CD8-positive, alpha-beta memory T cell (primary cell): ENCODE measurements around the gene SMIM7. TPM values are rescaled to one million over a fixed set of nuclear protein-coding genes. Genes with fewer than 3 reads are reported as not detected.
A peak's percentile ranks its signal among the peaks of the same experiment; 100 is the strongest.

Experiments used
- CTCF ChIA-PET: fragments of 350-600 bp; sonication (Branson Sonifier 250); formaldehyde crosslinking; loops from one replicate; lab custom pipeline; 2021; ENCODE audit warnings: antibody characterized with exemption; lab: Charles Lee
- POLR2A ChIA-PET: fragments of 350-600 bp; sonication (Branson Sonifier 250); formaldehyde crosslinking; loops from one replicate; lab custom pipeline; 2021; ENCODE audit warnings: antibody characterized with exemption; lab: Charles Lee
- DNase-seq, 5 donors: peaks; one replicate each; pipeline versions ENCODE4 v3.0.0 to v3.0.0-alpha.2; 2020 to 2022; ENCODE audit warnings: mixed read lengths in 1 of 5
- H3K27ac ChIP-seq: one replicate; pipeline ENCODE4 v1.7.0; 2013; ENCODE audit warnings: low read depth, mild to moderate bottlenecking, low read length, moderate library complexity
- H3K27me3 ChIP-seq: 2 replicates; pipeline ENCODE4 v1.7.0; 2013; ENCODE audit warnings: low read length, mild to moderate bottlenecking; ENCODE audit not compliant: insufficient read depth, poor library complexity, severe bottlenecking
- H3K36me3 ChIP-seq: 2 replicates; pipeline ENCODE4 v1.7.0; 2013; ENCODE audit warnings: mild to moderate bottlenecking, low read length, moderate library complexity; ENCODE audit not compliant: insufficient read depth
- H3K4me1 ChIP-seq: 2 replicates; pipeline ENCODE4 v1.7.0; 2013; ENCODE audit warnings: mild to moderate bottlenecking, low read length, moderate library complexity; ENCODE audit not compliant: insufficient read depth
- H3K4me3 ChIP-seq: 2 replicates; pipeline ENCODE4 v1.7.0; 2013; ENCODE audit warnings: mild to moderate bottlenecking, low read length
- H3K9me3 ChIP-seq: 2 replicates; pipeline ENCODE4 v1.7.0; 2013; ENCODE audit warnings: mild to moderate bottlenecking, low read length
- H3K27ac Mint-ChIP-seq, 8 donors: one replicate each; pipeline ENCODE4 v1.8.0; 2020 to 2021; ENCODE audit warnings: mixed read lengths in 8 of 8, mild to moderate bottlenecking in 6 of 8, inconsistent platforms in 3 of 8, moderate library complexity in 3 of 8
- H3K27me3 Mint-ChIP-seq, 2 donors: one replicate each; pipeline ENCODE4 v1.8.0; 2020 to 2021; ENCODE audit warnings: mixed read lengths in 2 of 2, mild to moderate bottlenecking in 1 of 2, moderate library complexity in 1 of 2
- H3K36me3 Mint-ChIP-seq, 3 donors: one replicate each; pipeline ENCODE4 v1.8.0; 2020 to 2021; ENCODE audit warnings: mixed read lengths in 3 of 3, inconsistent platforms in 1 of 3, mild to moderate bottlenecking in 1 of 3
- H3K4me1 Mint-ChIP-seq, 3 donors: one replicate each; pipeline ENCODE4 v1.8.0; 2020 to 2021; ENCODE audit warnings: mixed read lengths in 3 of 3, inconsistent platforms in 1 of 3, mild to moderate bottlenecking in 1 of 3
- H3K4me3 Mint-ChIP-seq, 7 donors: one replicate each; pipeline ENCODE4 v1.8.0; 2020 to 2021; ENCODE audit warnings: mixed read lengths in 7 of 7, mild to moderate bottlenecking in 6 of 7, moderate library complexity in 4 of 7, inconsistent platforms in 2 of 7
- H3K9me3 Mint-ChIP-seq, 5 donors: one replicate each; pipeline ENCODE4 v1.8.0; 2020 to 2022; ENCODE audit warnings: mixed read lengths in 5 of 5, mild to moderate bottlenecking in 3 of 5, moderate library complexity in 2 of 5, inconsistent platforms in 1 of 5
- polyA plus RNA-seq: library from polyadenylated mRNA; unstranded; fragments of 300-500 nt; fragmentation: Illumina TruSeq; gene quantifications from one replicate; pipeline ENCODE4 v1.2.3, GENCODE V29; 2021
- total RNA-seq, 2 experiments: library from RNA; stranded (reverse); gene quantifications; one replicate each; pipeline ENCODE4 v1.2.3, GENCODE V29; 2021

Gene SMIM7
- total and polyA plus RNA-seq, 3 experiments from 2014 or later, result 61.7 to 64.5 (median 64.5) TPM

- POLR2A ChIA-PET, result no interaction called here
- no peak for DNase-seq
- Mint-ChIP-seq H3K9me3 (no peaks in the 10 kb centered on the region), H3K36me3 (peaks cover 0 to 20% (median 2%) of the 10 kb centered on the region in 3 donors), H3K27ac (peak overlapping the region in 2 of 8 donors; percentile 20 to 42), H3K4me3 (no peak overlapping the region), H3K4me1 (peaks cover 67 to 99% (median 95%) of the 10 kb centered on the region in 3 donors), H3K27me3 (peaks cover 0 to 4% of the 10 kb centered on the region in 2 donors)
- CTCF ChIA-PET, result no interaction called here
- H3K4me3 ChIP-seq, result no peak overlapping the region
- peaks cover 50% of the 10 kb centered on the region for H3K4me1 ChIP-seq
- no peaks in the 10 kb centered on the region for H3K27me3 ChIP-seq
- H3K9me3 ChIP-seq, result no peaks in the 10 kb centered on the region
- peaks cover 8% of the 10 kb centered on the region for H3K36me3 ChIP-seq
- no peak overlapping the region for H3K27ac ChIP-seq
Observed at GRCh38 chr19:16620018-16620417, 39.9 kb downstream of the SMIM7 start.

GRCh38 chr19:16619457-16619856 is 40.5 kb downstream of the SMIM7 start:
- CTCF ChIA-PET, result no interaction called here
- Mint-ChIP-seq H3K4me1 (peaks cover 69 to 99% (median 94%) of the 10 kb centered on the region in 3 donors), H3K27ac (peak overlapping the region in 3 of 8 donors; percentile 17 to 66 (median 17))

GRCh38 chr19:16618248-16618647 is 41.7 kb downstream of the SMIM7 start:
- ChIA-PET POLR2A (no interaction called here), CTCF (interaction anchor here (1.7 kb wide), 1 partner anchor 31 kb away, joined by 6 read pairs; no protein-coding TSS in a partner anchor)
- no peaks in the 10 kb centered on the region for H3K27me3 ChIP-seq
- H3K4me3 Mint-ChIP-seq, result no peak overlapping the region
- H3K36me3 ChIP-seq, result no peaks in the 10 kb centered on the region
- H3K36me3 Mint-ChIP-seq, result peaks cover 0 to 6% (median 2%) of the 10 kb centered on the region in 3 donors
- no peak for DNase-seq
- peak overlapping the region in 4 of 8 donors; percentile 55 to 79 (median 62) for H3K27ac Mint-ChIP-seq
- H3K4me1 Mint-ChIP-seq, result peaks cover 66 to 97% (median 93%) of the 10 kb centered on the region in 3 donors
- no peaks in the 10 kb centered on the region for H3K9me3 Mint-ChIP-seq
- H3K27ac ChIP-seq, result no peak overlapping the region
- H3K4me1 ChIP-seq, result peaks cover 47% of the 10 kb centered on the region
- H3K27me3 Mint-ChIP-seq, result peaks cover 0 to 4% of the 10 kb centered on the region in 2 donors
- no peaks in the 10 kb centered on the region for H3K9me3 ChIP-seq
- H3K4me3 ChIP-seq, result no peak overlapping the region

More at GRCh38 chr19:16619457-16619856, 40.5 kb downstream of the SMIM7 start:
- no peaks in the 10 kb centered on the region for H3K9me3 ChIP-seq
- H3K27ac ChIP-seq, result no peak overlapping the region
- H3K36me3 ChIP-seq, result peaks cover 3% of the 10 kb centered on the region
- POLR2A ChIA-PET, result no interaction called here
- peaks cover 54% of the 10 kb centered on the region for H3K4me1 ChIP-seq
- no peaks in the 10 kb centered on the region for H3K9me3 Mint-ChIP-seq
- H3K36me3 Mint-ChIP-seq, result peaks cover 0 to 15% (median 2%) of the 10 kb centered on the region in 3 donors
- no peak for DNase-seq
- no peaks in the 10 kb centered on the region for H3K27me3 ChIP-seq
- H3K4me3 Mint-ChIP-seq, result peak overlapping the region in 1 of 7 donors; percentile 35
- H3K4me3 ChIP-seq, result no peak overlapping the region
- H3K27me3 Mint-ChIP-seq, result peaks cover 0 to 4% of the 10 kb centered on the region in 2 donors

- H3K4me3 Mint-ChIP-seq, result peak overlapping the region in 1 of 7 donors; percentile 19
- H3K4me1 Mint-ChIP-seq, result peaks cover 70 to 97% (median 91%) of the 10 kb centered on the region in 3 donors
- POLR2A ChIA-PET, result interaction anchor here (1.0 kb wide), 1 partner anchor 11 kb away, joined by 3 read pairs; no protein-coding TSS in a partner anchor
Observed at GRCh38 chr19:16615808-16616207, 44.1 kb downstream of the SMIM7 start.

GRCh38 chr19:16614941-16615340 is 45.0 kb downstream of the SMIM7 start:
- no peaks in the 10 kb centered on the region for H3K36me3 ChIP-seq
- H3K4me3 ChIP-seq, result no peak overlapping the region
- Mint-ChIP-seq H3K4me1 (peaks cover 68 to 93% (median 86%) of the 10 kb centered on the region in 3 donors), H3K36me3 (peaks cover 0 to 4% (median 2%) of the 10 kb centered on the region in 3 donors), H3K4me3 (peak overlapping the region in 3 of 7 donors; percentile 24 to 50 (median 37)), H3K27me3 (peaks cover 0 to 4% of the 10 kb centered on the region in 2 donors), H3K27ac (peak overlapping the region; percentile 18 to 87 (median 68)), H3K9me3 (no peaks in the 10 kb centered on the region)
- CTCF ChIA-PET, result no interaction called here
- H3K27ac ChIP-seq, result no peak overlapping the region
- DNase-seq, result no peak
- POLR2A ChIA-PET, result no interaction called here
- H3K9me3 ChIP-seq, result no peaks in the 10 kb centered on the region
- H3K4me1 ChIP-seq, result peaks cover 41% of the 10 kb centered on the region
- no peaks in the 10 kb centered on the region for H3K27me3 ChIP-seq

More at GRCh38 chr19:16615808-16616207, 44.1 kb downstream of the SMIM7 start:
- H3K27me3 Mint-ChIP-seq, result peaks cover 0 to 4% of the 10 kb centered on the region in 2 donors
- Histone ChIP-seq H3K4me3 (no peak overlapping the region), H3K36me3 (no peaks in the 10 kb centered on the region), H3K27me3 (no peaks in the 10 kb centered on the region), H3K27ac (no peak overlapping the region), H3K9me3 (no peaks in the 10 kb centered on the region), H3K4me1 (peaks cover 48% of the 10 kb centered on the region)
- H3K9me3 Mint-ChIP-seq, result no peaks in the 10 kb centered on the region
- CTCF ChIA-PET, result no interaction called here
- H3K36me3 Mint-ChIP-seq, result peaks cover 0 to 4% (median 2%) of the 10 kb centered on the region in 3 donors
- no peak for DNase-seq
- H3K27ac Mint-ChIP-seq, result peak overlapping the region in 3 of 8 donors; percentile 46 to 74 (median 56)

- Mint-ChIP-seq H3K27ac (peak overlapping the region in 5 of 8 donors; percentile 26 to 74 (median 56)), H3K9me3 (no peaks in the 10 kb centered on the region), H3K4me1 (peaks cover 60 to 88% (median 81%) of the 10 kb centered on the region in 3 donors), H3K36me3 (peaks cover 0 to 4% (median 2%) of the 10 kb centered on the region in 3 donors), H3K27me3 (peaks cover 0 to 4% of the 10 kb centered on the region in 2 donors), H3K4me3 (no peak overlapping the region)
- Histone ChIP-seq H3K9me3 (no peaks in the 10 kb centered on the region), H3K36me3 (no peaks in the 10 kb centered on the region), H3K4me1 (peaks cover 36% of the 10 kb centered on the region), H3K27me3 (no peaks in the 10 kb centered on the region), H3K4me3 (no peak overlapping the region), H3K27ac (no peak overlapping the region)
- CTCF ChIA-PET, result interaction anchor here (0.9 kb wide), 2 partner anchors 19 to 29 kb away, joined by 3 to 4 read pairs; no protein-coding TSS in a partner anchor
- POLR2A ChIA-PET, result no interaction called here
- DNase-seq, result no peak
Observed at GRCh38 chr19:16613841-16614240, 46.1 kb downstream of the SMIM7 start.

GRCh38 chr19:16612636-16613035 is 47.3 kb downstream of the SMIM7 start:
- CTCF ChIA-PET, result interaction anchor here (0.9 to 1.3 kb wide), 2 partner anchors 14 to 20 kb away, joined by 3 to 4 read pairs; no protein-coding TSS in a partner anchor
- H3K4me1 Mint-ChIP-seq, result peaks cover 61 to 88% (median 82%) of the 10 kb centered on the region in 3 donors

GRCh38 chr19:16611121-16611520 is 48.8 kb downstream of the SMIM7 start:
- POLR2A ChIA-PET, result no interaction called here
- Mint-ChIP-seq H3K36me3 (peaks cover 0 to 6% (median 0%) of the 10 kb centered on the region in 3 donors), H3K27ac (peak overlapping the region in 6 of 8 donors; percentile 1 to 87 (median 39)), H3K27me3 (no peaks in the 10 kb centered on the region), H3K4me3 (no peak overlapping the region), H3K9me3 (no peaks in the 10 kb centered on the region), H3K4me1 (peaks cover 50 to 78% (median 70%) of the 10 kb centered on the region in 3 donors)
- Histone ChIP-seq H3K27me3 (no peaks in the 10 kb centered on the region), H3K27ac (no peak overlapping the region), H3K4me3 (no peak overlapping the region), H3K9me3 (no peaks in the 10 kb centered on the region), H3K4me1 (peaks cover 20% of the 10 kb centered on the region), H3K36me3 (no peaks in the 10 kb centered on the region)
- CTCF ChIA-PET, result no interaction called here
- DNase-seq, result no peak

More at GRCh38 chr19:16612636-16613035, 47.3 kb downstream of the SMIM7 start:
- Histone ChIP-seq H3K27ac (no peak overlapping the region), H3K36me3 (no peaks in the 10 kb centered on the region), H3K4me3 (no peak overlapping the region), H3K27me3 (no peaks in the 10 kb centered on the region), H3K9me3 (no peaks in the 10 kb centered on the region), H3K4me1 (peaks cover 35% of the 10 kb centered on the region)
- POLR2A ChIA-PET, result no interaction called here
- no peak for DNase-seq
- Mint-ChIP-seq H3K4me3 (no peak overlapping the region), H3K9me3 (no peaks in the 10 kb centered on the region), H3K27me3 (peaks cover 0 to 4% of the 10 kb centered on the region in 2 donors), H3K27ac (peak overlapping the region in 6 of 8 donors; percentile 14 to 74 (median 51)), H3K36me3 (peaks cover 0 to 5% (median 2%) of the 10 kb centered on the region in 3 donors)
